SK-N-DZ (cell line): ENCODE data around the gene DTNB.

Source experiments
- DNase-seq: peaks from one replicate; pipeline ENCODE4 v3.0.0-alpha.2; 2015; ENCODE audit warnings: low spot score

DTNB gene

GRCh38 chr2:25388491-25388890 is 284.9 kb downstream of the DTNB start:
- DNase-seq = no peak

GRCh38 chr2:25387876-25388449 is 285.4 kb downstream of the DTNB start:
- no peak for DNase-seq

DNA sequence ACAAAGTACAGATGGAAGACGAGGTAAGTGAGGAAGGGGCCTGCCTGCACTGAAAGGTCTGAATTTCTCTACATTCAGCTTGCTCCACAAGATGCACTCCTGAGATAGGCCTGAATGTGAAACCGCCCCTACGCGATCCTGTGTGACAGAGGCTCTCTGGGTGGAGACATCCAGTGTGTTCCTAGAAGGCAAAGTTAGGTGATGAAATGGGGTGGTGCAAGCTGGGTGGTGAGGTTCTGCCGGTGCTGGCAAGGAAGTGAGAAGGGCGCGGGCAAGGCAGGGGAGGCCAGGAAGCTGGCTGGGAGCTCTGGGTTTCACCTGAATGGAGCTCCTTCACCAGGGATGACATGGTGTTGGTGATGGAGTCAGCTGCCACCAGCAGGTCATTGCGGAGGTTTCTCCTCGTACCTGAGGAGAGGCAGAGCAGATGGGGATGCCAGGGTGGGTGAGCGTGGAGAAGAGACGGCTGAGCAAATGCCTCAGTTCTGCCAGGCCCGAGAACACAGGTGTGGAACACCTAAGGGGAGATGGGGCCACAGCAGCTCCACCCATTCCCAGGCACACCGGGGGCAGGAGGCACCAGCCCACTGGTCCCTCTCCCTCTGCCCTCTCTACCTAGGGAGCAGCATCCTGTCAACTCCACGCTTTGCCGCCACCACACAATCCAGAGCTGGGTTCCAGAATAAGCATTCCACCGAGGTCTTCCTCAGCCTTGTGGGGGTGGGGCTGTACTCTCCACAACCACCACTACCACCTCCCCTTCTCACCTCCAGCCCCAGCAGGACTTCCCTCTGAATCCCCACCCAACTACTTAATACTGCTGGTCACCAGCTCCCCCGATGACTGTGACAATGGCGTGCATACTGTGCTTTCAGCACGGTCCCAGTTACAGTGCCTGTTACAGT is 286.2 kb downstream of the DTNB start:
- no peak for DNase-seq

GRCh38 chr2:25385910-25386309 is 287.5 kb downstream of the DTNB start:
- no peak for DNase-seq

- no peak for DNase-seq
Observed at GRCh38 chr2:25383806-25384205, 289.6 kb downstream of the DTNB start.

DNA sequence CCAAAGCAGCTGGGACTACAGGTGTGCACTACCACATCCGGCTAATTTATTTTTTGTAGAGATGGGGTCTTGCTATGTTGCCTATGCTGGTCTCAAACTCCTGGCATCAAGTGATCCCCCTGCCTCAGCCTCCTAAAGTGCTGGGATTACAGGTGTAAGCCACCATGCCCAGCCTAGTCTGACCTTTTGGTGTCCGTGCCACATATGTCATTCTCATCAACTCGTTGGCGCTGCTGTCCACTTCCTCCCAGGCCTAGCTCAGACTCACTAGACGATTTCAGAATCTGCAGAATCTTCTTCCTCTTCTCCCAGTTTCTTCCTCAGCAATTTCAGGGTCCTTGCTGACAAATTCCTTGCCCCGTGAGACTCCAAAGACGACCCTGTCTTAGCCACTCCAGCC is 291.9 kb downstream of the DTNB start:
- no peak for DNase-seq

DNA sequence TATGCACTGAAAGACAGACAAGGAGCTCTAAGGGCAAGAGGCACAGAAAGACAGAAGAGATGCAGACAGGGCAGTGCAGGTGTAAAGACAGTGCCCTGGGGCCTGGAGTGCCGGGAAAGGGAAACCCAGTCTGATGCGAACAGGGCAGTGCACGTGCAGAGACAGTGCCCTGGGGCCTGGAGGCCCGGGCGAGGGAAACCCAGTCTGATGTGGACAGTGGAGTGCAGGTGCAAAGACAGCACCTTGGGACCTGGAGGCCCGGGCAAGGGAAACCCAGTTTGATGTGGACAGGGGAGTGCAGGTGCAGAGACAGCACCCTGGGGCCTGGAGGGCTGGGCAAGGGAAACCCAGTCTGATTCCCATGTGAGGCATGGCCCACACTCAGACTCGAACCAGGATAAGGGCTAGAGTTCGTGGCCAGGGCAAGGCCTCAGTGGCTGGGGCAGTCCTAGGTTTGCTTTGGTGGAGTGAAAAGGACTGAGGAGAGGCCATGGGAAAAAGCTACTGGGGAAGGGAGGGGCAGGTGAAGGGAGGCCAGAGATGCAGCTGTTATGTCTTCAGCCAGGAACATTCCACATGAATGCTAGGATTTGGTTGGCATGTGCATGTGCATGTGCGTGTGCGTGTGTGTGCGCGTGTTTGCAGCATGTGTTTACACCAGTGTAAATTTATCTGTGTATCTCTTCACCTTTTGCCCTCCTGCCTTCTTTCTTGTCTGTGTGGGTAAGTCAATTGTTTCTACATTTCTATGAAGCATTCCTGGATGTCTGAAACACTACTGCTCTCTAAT is 292.6 kb downstream of the DTNB start:
- DNase-seq = no peak

DNA sequence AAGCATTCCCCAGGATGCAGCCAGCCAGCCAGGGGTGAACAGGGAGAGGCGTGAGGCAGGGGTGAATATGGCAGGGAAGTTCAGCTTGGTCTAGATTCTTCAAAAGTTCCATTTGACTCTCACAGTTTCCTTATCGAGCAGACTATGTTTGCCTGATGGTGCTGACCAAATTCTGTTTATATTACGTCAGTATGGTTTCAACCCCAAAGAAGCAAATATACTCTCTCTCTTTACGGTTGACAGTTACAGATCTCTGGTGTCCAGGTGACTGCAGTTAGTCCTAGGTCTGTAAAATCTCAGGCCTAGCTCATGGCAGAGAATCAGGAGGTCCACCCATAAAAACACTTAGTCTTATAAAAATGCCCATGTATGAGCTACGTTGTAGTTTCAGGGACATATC is 293.4 kb downstream of the DTNB start:
- no peak for DNase-seq

DNA sequence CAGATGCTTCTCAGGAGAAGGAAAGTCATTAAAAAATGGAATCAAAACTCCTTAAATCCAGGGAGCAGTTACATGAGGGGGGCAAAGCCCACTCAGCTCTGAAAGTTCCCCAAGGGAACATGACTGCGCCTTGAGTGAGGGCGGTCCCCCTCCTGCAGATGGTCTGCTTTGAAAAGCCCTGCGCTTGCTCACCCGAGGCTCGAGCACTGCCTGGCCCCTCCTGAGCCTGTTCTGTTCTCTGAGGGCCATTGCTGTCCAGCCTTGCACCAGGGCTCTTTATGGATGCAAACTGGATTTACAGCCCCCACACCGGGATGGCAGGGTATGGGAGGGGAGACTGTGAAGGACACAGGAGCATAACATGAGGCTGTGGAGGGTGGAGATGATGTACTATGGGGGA is 293.8 kb downstream of the DTNB start:
- no peak for DNase-seq

DNA sequence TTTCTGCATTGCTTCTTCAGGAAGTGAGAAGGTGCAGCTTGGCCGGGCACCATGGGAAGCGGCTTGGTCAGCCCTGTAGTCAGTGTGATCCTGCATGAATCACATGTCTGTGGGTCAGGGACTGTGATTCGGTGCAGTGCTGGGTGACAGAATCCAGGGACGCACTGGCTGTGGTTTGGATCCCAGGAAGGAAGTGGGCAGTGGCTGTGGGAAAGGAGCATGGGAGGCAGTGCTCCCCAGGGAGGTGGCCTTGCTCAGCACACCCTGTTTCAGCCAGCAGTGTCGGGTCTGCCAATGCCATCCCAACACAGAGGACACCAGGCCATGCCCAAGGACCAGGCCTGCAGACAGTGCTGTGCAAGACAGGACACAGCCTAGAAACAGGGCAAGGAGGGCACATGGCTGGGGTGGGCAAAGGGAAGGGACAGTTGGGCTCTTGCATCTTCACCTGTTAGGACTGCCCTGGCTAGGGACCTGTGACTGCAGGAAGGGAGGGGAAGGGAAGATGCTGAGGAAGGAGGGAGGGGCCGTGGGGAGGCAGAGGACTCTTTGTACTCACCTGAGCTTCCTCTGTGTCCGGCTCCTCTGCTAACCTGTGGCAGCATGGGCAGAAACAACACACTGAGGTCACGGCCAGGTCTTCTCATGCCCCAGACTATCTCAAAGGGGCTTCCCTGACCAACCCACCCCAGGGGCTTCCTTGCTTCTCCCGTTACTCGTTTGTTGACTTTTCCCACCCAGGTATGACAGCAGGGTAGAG is 294.5 kb downstream of the DTNB start:
- DNase-seq = no peak

DNA sequence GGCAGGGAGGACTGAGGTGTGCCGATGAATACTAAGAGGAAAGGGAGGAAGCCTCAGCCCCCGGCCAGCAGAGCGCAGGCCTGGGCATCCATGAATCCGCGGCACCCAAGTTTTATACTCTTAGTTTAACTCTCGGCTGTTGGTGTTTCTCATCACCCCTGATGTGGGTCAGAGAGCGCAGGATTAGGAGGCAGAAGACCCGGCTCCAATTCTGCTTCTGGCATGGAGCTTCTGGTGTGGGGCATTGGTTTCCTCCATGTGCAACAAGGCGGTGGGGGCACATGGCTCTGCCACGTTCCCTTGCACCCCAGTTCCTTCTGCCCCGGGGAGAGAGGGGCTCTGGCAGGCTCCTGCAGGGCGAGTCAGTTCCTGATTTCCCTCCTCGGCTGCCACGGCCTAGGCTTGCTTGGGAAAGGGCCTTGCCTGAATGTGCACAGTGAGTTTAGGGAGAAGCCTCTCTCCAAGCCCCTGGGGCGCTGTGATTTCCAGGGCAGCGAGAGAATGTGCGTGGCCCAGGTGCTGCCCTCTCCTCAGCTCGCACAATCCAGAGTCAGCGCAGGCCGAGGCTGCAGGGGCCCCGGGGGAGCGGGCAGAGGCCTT is 295.5 kb downstream of the DTNB start:
- DNase-seq = no peak

DNA sequence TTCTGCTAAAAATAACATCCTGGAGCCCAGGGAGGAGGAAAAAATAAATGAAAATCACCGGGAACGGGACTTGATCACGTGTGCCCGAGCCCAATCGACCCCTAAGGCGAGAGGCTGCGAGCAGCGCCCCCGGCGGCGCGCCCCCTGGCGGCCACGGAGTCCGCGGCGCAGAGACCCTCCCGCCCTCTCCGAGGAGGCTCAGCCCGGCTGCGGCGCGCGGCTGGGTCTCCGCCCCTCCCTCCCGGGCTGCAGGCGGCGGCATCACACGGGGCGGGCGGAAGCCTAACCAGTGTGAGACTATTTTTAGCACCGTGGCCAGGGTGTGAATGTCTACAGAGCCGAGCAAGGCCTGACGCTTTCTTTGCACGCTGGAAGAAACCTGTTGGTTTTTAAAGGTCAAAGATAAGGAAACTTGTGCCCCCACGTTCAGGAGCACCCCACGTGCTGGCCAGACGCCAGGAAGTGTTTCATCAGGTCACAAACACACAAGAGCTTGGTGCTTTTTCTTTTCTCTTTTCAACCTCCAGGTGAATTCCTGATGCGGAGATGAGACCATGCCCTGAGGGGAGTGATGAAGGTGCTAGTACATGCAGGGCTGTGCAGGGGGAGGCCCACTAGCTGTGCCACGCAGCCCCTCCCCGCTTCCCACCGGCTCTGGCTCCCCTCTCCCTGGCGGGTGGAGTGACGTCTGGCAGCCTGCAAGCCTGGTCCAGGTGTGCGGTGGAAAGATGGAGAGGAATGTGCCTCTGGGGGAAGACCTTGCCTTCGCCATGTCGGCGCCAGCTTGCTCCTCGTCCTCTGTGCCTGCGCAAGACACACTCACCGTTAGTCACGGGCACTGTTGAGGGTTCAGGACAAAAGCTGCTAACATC is 296.4 kb downstream of the DTNB start:
- peak; percentile 72 for DNase-seq

- DNase-seq = no peak
Observed at GRCh38 chr2:25375989-25376545, 297.3 kb downstream of the DTNB start.

- no peak for DNase-seq
Observed at GRCh38 chr2:25375371-25375988, 297.9 kb downstream of the DTNB start.

DNA sequence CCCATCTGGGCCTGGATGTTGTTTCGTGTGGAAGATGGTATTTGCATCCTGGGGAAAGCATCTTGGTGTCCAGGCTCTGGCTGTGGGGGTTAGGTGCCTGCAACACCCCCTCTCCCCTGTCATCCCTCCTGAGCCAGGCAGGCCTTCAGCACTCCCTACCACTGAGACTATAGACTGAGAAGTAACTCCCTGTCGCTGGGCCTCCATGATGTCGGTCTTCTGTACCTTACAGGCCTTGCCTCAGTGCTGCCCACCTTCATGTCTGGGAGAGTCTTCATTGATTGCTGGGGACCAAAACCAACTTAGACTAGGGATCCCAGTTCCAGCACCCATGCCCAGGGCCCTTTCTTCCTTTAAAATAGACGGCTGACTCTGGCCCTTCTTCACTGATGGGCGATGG is 298.6 kb downstream of the DTNB start:
- DNase-seq = no peak

- no peak for DNase-seq
Observed at GRCh38 chr2:25374411-25374810, 299.0 kb downstream of the DTNB start.

- DNase-seq = no peak
Observed at GRCh38 chr2:25373269-25373981, 300.0 kb downstream of the DTNB start.

- DNase-seq = no peak
Observed at GRCh38 chr2:25372405-25373268, 300.7 kb downstream of the DTNB start.
